Activated naive CD8-positive, alpha-beta T cell treated with anti-CD3 and anti-CD28 coated beads, Interleukin-2, amount 10 ng/mL, durations not matched to agents 7 days and 5 days (primary cell): ENCODE data around the gene ANKRD50. TPM values are rescaled to one million over a fixed set of nuclear protein-coding genes. Genes with fewer than 3 reads are reported as not detected.

Source experiments
- ATAC-seq: fragments of 150-1000 bp; cut with Tn5 transposase; one replicate; pipeline ENCODE4 v1.10.0; 2021; ENCODE audit warnings: low read depth, moderate library complexity
- POLR2A ChIA-PET: fragments of 350-600 bp; sonication (Branson Sonifier 250); formaldehyde crosslinking; loops from one replicate; lab custom pipeline; 2021; ENCODE audit warnings: antibody characterized with exemption; lab: Charles Lee
- DNase-seq: peaks from one replicate; pipeline ENCODE4 v3.0.0; 2021
- H3K27ac Mint-ChIP-seq: one replicate; pipeline ENCODE4 v1.8.0; 2022; ENCODE audit warnings: mild to moderate bottlenecking, mixed read lengths
- H3K27me3 Mint-ChIP-seq: one replicate; pipeline ENCODE4 v1.8.0; 2022; ENCODE audit warnings: mild to moderate bottlenecking, moderate library complexity, mixed read lengths
- H3K36me3 Mint-ChIP-seq: one replicate; pipeline ENCODE4 v1.8.0; 2021; ENCODE audit warnings: mild to moderate bottlenecking, mixed read lengths
- H3K4me1 Mint-ChIP-seq: one replicate; pipeline ENCODE4 v1.8.0; 2021; ENCODE audit warnings: mixed read lengths
- H3K4me3 Mint-ChIP-seq: one replicate; pipeline ENCODE4 v1.8.0; 2022; ENCODE audit warnings: mild to moderate bottlenecking, moderate library complexity, mixed read lengths
- H3K9me3 Mint-ChIP-seq: one replicate; pipeline ENCODE4 v1.8.0; 2021; ENCODE audit warnings: mixed read lengths
- total RNA-seq, 2 experiments: library from RNA; stranded (reverse); gene quantifications; one replicate each; pipeline ENCODE4 v1.2.3, GENCODE V29; 2021

The ANKRD50 gene
- under 1 TPM; 0.11 to 0.28 TPM for total RNA-seq

GRCh38 chr4:124712372-124713184, at the start of gene ANKRD50:
Gene ANKRD50, minus strand, starts transcription at chr4:124712732. Its CDS starts 2,221 bp downstream, at chr4:124710511.
- ATAC-seq (peak; percentile 79), DNase-seq (peak; percentile 78)
- no peaks in the 10 kb centered on the region for H3K9me3 Mint-ChIP-seq
- no peaks in the 10 kb centered on the region for H3K36me3 Mint-ChIP-seq
- peaks cover 8% of the 10 kb centered on the region for H3K4me1 Mint-ChIP-seq
- POLR2A ChIA-PET = no interaction called here
- peaks cover 14% of the 10 kb centered on the region for H3K27me3 Mint-ChIP-seq
- H3K27ac Mint-ChIP-seq = peak within 1 kb of the TSS; percentile 71
- H3K4me3 Mint-ChIP-seq = peak within 1 kb of the TSS; percentile 92

DNA sequence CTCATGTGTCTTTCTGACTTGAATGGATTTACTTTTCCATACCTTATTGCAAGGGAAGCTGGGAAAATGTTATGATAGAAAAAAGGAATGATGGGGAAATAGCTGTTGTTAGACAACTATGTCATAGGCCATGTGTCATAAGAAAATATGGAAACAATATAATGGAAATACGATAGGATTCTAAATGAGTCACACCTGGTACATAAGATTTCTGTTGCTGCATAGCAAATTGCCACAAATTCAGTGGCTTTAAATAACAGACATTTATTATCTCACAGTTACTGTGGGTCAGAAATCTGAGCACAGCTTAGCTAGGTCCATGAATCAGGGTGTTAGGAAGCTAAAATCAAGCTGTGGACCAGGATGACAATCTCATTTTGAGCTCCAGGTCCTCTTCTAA, 44.6 kb upstream of the ANKRD50 start:
- Mint-ChIP-seq H3K27ac (no peak overlapping the region), H3K9me3 (no peaks in the 10 kb centered on the region), H3K4me3 (no peak overlapping the region), H3K4me1 (no peaks in the 10 kb centered on the region), H3K36me3 (no peaks in the 10 kb centered on the region), H3K27me3 (peaks cover 1% of the 10 kb centered on the region)
- no peak for ATAC-seq
- DNase-seq = no peak
- POLR2A ChIA-PET = no interaction called here

DNA sequence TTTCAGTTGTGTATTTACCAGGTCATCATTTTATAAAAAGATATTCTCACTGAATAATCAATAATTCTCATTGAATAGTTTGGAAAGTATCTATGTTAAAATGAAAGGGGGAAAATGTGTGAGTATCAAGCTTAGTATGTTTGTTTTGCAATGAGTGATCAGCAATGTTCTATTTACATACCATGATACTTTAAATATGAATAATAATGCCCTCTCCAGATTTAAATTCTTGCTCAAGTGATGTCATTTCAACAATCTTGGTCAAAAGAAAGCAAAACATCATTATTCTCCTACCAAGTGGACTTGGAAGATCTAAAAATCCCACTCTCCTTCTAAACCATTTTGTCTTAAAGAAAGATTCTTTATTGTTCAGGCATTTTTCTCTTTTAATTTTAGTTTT, 42.1 kb upstream of the ANKRD50 start:
- POLR2A ChIA-PET = no interaction called here

DNA sequence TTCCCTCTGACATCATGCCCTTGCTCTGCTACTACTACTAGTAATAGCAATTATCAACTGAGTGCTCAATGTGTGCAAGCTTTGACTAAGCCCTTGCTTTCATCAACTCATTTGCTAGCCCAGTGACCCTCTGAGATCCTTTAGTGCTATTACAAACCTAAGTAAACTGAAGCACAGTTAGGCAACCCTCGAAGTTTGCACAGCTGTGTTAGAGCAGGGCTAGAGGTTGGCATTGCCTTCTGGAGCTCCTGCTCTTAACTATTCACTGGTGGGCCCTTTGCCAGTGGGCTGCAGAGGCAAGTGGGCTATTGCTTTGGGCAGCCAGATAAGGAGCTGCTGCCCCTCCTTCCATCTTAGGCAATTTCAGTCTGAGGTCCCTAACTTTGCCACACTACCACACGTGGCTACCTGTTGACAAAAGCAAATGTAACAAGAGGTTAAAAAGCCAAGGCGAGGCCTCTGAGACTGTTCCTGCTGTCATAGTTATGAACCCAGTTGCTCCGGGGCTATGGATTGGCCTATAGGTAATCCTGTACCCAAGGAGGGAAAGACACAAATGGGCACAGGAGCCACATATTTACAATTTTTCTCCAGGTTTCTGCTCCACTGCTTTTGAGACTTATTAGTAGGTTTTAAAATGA, 41.5 kb upstream of the ANKRD50 start:
- Mint-ChIP-seq H3K9me3 (no peaks in the 10 kb centered on the region), H3K4me1 (no peaks in the 10 kb centered on the region), H3K27me3 (peaks cover 1% of the 10 kb centered on the region), H3K4me3 (no peak overlapping the region), H3K36me3 (no peaks in the 10 kb centered on the region), H3K27ac (no peak overlapping the region)
- no peak for DNase-seq
- ATAC-seq = no peak
- POLR2A ChIA-PET = no interaction called here

More for the DNA sequence above, 42.1 kb upstream of the ANKRD50 start:
- Mint-ChIP-seq H3K36me3 (no peaks in the 10 kb centered on the region), H3K27me3 (peaks cover 1% of the 10 kb centered on the region), H3K27ac (no peak overlapping the region), H3K4me3 (no peak overlapping the region), H3K9me3 (no peaks in the 10 kb centered on the region), H3K4me1 (no peaks in the 10 kb centered on the region)
- DNase-seq = no peak
- ATAC-seq = no peak

- no peak for DNase-seq
- Mint-ChIP-seq H3K27ac (no peak overlapping the region), H3K9me3 (no peaks in the 10 kb centered on the region), H3K4me3 (no peak overlapping the region), H3K27me3 (peaks cover under 1% of the 10 kb centered on the region), H3K36me3 (no peaks in the 10 kb centered on the region), H3K4me1 (no peaks in the 10 kb centered on the region)
- ATAC-seq = no peak
- POLR2A ChIA-PET = no interaction called here
Observed at GRCh38 chr4:124749421-124749820, 36.9 kb upstream of the ANKRD50 start.

GRCh38 chr4:124748965-124749364, 36.4 kb upstream of the ANKRD50 start:
- DNase-seq (no peak), ATAC-seq (no peak)
- H3K9me3 Mint-ChIP-seq = no peaks in the 10 kb centered on the region
- H3K4me1 Mint-ChIP-seq = no peaks in the 10 kb centered on the region
- POLR2A ChIA-PET = no interaction called here
- no peak overlapping the region for H3K27ac Mint-ChIP-seq
- H3K36me3 Mint-ChIP-seq = no peaks in the 10 kb centered on the region
- no peak overlapping the region for H3K4me3 Mint-ChIP-seq
- peaks cover 2% of the 10 kb centered on the region for H3K27me3 Mint-ChIP-seq

DNA sequence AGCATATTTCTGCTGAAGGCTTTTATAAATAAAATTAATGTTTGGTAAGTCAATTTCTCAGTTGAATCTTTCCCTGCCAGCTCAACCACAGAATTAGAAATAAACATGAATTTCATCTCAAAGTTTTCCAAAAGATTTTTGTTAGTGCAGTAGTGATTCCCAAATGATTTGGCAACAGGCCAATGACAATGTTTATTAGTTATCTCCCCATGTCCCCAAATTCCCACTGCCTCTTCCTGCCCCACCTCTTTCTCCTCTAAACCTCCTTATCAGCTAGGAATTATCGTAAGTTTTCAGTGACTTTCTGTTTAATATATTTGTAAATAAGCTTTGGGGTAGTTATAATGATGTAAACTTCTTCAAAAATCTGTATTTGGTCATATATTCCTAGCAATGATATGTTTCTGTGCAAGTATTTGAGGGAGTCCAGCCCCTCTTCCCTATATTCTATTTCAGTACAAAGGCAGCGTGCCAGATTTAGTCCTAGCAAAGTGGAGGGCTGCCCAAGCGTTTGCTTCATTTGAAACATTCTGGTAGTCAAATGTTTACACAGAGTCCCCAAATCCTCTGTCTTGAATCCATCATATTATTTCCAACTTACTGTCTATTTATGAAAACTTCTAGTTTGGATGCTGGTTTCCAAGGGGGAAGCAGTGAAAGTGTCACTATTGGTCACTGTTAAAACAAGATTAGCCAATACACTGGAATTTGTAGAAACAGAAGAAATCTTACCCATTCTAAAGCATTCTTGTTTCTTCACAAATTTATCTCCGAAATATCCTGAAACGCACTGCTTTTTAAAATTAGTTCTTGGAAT, 33.7 kb upstream of the ANKRD50 start:
- ATAC-seq (no peak), DNase-seq (no peak)
- Mint-ChIP-seq H3K4me1 (no peaks in the 10 kb centered on the region), H3K4me3 (no peak overlapping the region), H3K27me3 (peaks cover 2% of the 10 kb centered on the region), H3K36me3 (no peaks in the 10 kb centered on the region), H3K9me3 (no peaks in the 10 kb centered on the region), H3K27ac (no peak overlapping the region)
- POLR2A ChIA-PET = no interaction called here

- peaks cover 2% of the 10 kb centered on the region for H3K27me3 Mint-ChIP-seq
Observed at GRCh38 chr4:124743711-124744110, 31.2 kb upstream of the ANKRD50 start.

DNA sequence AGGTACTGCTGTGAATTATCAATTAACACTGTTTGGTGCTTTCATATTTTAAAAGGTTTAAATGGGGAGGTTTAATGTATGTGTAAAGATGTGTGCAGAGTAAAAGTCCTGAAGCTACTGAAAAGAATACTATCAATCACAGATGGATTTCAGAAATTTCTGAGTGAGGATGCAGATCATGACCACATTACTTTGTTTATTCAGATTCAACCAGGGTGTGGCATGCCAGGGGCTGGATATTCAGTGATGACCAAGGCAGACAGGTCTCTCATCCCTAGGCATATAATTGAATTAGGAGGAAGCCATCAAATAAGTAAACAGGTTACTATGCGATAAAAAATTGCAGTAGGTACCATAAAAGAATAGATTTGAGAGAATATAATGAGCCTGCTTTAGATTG, 28.0 kb upstream of the ANKRD50 start:
- POLR2A ChIA-PET = no interaction called here
- Mint-ChIP-seq H3K36me3 (no peaks in the 10 kb centered on the region), H3K4me1 (no peaks in the 10 kb centered on the region), H3K4me3 (no peak overlapping the region), H3K27ac (no peak overlapping the region), H3K9me3 (no peaks in the 10 kb centered on the region), H3K27me3 (peaks cover 2% of the 10 kb centered on the region)
- no peak for DNase-seq
- ATAC-seq = no peak

More at GRCh38 chr4:124743711-124744110, 31.2 kb upstream of the ANKRD50 start:
- ATAC-seq = no peak
- POLR2A ChIA-PET = no interaction called here
- no peaks in the 10 kb centered on the region for H3K9me3 Mint-ChIP-seq
- H3K27ac Mint-ChIP-seq = no peak overlapping the region
- no peaks in the 10 kb centered on the region for H3K36me3 Mint-ChIP-seq
- H3K4me1 Mint-ChIP-seq = no peaks in the 10 kb centered on the region
- no peak overlapping the region for H3K4me3 Mint-ChIP-seq
- no peak for DNase-seq

DNA sequence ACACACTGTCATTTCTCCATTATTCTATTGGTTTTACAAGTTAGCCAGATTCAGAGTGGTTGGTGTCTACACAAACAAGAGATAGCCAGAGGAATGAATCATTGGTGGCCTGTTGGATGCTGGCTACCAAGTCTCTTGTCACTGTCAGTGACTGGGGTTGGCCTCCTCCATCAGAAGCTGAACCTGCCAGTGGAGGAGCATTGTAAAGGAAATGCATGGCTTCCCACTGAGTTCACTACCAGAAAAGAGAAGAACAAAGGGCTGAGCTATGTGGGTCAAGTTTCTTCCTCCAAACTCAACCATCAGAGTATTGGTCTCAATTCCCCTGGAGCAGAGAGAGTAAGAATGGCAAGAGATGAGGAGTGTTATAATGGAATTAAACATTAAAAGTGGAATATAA, 26.5 kb upstream of the ANKRD50 start:
- Mint-ChIP-seq H3K36me3 (no peaks in the 10 kb centered on the region), H3K4me1 (no peaks in the 10 kb centered on the region), H3K9me3 (no peaks in the 10 kb centered on the region), H3K27me3 (no peaks in the 10 kb centered on the region), H3K4me3 (no peak overlapping the region), H3K27ac (no peak overlapping the region)
- POLR2A ChIA-PET = no interaction called here
- no peak for DNase-seq
- ATAC-seq = no peak

DNA sequence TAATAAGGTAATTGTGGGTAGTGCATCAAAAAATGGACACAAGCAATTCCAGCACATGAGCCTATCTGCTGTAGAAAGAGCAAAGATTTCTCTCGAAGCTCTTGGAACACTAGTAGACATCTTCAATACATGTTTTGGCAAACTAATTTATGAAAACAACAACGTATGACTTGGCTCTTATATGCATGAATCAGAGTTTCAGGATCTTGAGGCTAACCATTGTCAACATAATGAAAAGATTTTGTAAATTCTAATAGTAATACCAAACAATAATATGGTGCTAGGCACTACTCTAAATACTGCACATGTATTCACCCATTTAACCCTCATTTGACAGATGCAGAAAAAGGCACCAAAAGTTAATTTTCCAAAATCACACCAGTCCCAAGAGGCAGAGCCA, 25.1 kb upstream of the ANKRD50 start:
- POLR2A ChIA-PET = no interaction called here
- no peaks in the 10 kb centered on the region for H3K27me3 Mint-ChIP-seq
- H3K4me3 Mint-ChIP-seq = no peak overlapping the region
- no peak overlapping the region for H3K27ac Mint-ChIP-seq
- ATAC-seq (no peak), DNase-seq (no peak)
- H3K36me3 Mint-ChIP-seq = no peaks in the 10 kb centered on the region
- H3K9me3 Mint-ChIP-seq = no peaks in the 10 kb centered on the region
- H3K4me1 Mint-ChIP-seq = no peaks in the 10 kb centered on the region

DNA sequence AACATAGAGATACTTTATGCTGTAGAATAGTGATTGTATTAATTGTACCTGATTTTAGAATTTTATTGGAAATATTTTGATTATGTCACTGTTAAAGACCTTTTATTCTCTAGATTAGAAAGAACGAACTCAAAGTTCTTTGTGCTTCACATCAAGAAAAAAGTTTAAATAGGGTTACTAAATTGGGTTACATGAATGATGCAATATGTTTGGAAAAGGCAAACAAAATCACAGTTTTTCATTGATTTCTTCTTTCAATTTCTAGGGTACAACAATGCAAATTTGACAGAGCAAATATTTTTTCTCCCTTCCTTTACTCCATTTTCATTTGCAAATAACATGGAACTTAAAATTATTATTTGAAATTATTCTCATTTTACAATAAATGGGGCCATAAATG, 24.0 kb upstream of the ANKRD50 start:
- Mint-ChIP-seq H3K27ac (no peak overlapping the region), H3K36me3 (no peaks in the 10 kb centered on the region), H3K4me3 (no peak overlapping the region), H3K9me3 (no peaks in the 10 kb centered on the region), H3K4me1 (no peaks in the 10 kb centered on the region), H3K27me3 (no peaks in the 10 kb centered on the region)
- DNase-seq (no peak), ATAC-seq (no peak)
- POLR2A ChIA-PET = no interaction called here

- Mint-ChIP-seq H3K9me3 (no peaks in the 10 kb centered on the region), H3K27me3 (no peaks in the 10 kb centered on the region), H3K27ac (no peak overlapping the region), H3K4me1 (no peaks in the 10 kb centered on the region), H3K36me3 (no peaks in the 10 kb centered on the region), H3K4me3 (no peak overlapping the region)
- POLR2A ChIA-PET = no interaction called here
- DNase-seq = no peak
- ATAC-seq = no peak
Observed at GRCh38 chr4:124727331-124727890, 14.9 kb upstream of the ANKRD50 start.
